ENCODE results near the gene SLC10A7. TPM values are rescaled to one million over a fixed set of nuclear protein-coding genes. Genes with fewer than 3 reads are reported as not detected.

SLC10A7 gene
- total RNA-seq, 2 donors from 2014 or later = 4.0 to 5.2 TPM

DNA sequence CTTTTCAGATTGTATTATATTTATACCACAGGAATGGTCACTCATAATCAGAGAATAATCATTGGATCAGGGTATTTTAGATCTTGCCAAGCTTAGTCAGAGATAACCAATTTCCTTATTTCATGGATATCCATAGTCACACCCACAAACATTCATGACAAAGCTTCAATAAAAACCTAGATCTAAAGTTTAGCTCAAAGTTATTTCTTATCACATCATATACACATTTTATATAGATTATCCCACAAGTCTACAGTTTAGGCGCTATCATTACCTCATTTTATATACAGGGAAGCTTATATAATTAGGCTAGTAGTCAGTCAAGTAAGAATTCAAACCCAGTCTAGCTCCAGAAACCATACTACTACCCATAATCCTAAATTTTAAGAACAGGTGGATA, 82.3 kb downstream of the SLC10A7 start:
- Histone ChIP-seq H3K27me3 (no peaks in the 10 kb centered on the region), H3K4me3 (no peak overlapping the region), H3K9me3 (no peaks in the 10 kb centered on the region), H3K4me1 (peaks cover 0 to 3% of the 10 kb centered on the region in 2 donors), H3K27ac (no peak overlapping the region), H3K36me3 (no peaks in the 10 kb centered on the region)
- DNase-seq (ENCODE audit: low spot score) = no peak
- TF ChIP-seq, protein P1, sequence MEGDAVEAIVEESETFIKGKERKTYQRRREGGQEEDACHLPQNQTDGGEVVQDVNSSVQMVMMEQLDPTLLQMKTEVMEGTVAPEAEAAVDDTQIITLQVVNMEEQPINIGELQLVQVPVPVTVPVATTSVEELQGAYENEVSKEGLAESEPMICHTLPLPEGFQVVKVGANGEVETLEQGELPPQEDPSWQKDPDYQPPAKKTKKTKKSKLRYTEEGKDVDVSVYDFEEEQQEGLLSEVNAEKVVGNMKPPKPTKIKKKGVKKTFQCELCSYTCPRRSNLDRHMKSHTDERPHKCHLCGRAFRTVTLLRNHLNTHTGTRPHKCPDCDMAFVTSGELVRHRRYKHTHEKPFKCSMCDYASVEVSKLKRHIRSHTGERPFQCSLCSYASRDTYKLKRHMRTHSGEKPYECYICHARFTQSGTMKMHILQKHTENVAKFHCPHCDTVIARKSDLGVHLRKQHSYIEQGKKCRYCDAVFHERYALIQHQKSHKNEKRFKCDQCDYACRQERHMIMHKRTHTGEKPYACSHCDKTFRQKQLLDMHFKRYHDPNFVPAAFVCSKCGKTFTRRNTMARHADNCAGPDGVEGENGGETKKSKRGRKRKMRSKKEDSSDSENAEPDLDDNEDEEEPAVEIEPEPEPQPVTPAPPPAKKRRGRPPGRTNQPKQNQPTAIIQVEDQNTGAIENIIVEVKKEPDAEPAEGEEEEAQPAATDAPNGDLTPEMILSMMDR (IDR thresholded peaks at IDR 0.05) = no peak

DNA sequence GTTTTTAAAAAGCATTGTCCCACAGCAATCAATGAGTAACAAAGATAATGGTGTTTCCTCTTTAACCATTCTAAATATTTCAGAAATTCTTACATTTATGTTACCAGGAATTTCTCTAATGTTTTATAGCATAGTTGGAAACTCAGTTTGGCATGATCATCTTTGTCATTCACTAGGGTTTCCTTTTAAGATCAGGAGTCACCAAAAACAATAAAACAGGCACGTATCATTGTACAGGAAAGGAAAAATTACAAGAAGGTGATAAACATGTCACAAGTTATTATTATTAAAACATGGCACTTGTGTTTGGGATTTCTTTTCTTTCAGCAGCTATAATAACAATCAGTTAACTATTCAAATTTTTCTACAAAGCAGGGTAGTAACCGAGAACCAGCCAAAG, 84.0 kb downstream of the SLC10A7 start:
- Histone ChIP-seq H3K36me3 (no peaks in the 10 kb centered on the region), H3K9me3 (no peaks in the 10 kb centered on the region), H3K4me1 (peaks cover 0 to 3% of the 10 kb centered on the region in 2 donors), H3K27ac (no peak overlapping the region), H3K4me3 (no peak overlapping the region), H3K27me3 (no peaks in the 10 kb centered on the region)
- TF ChIP-seq, protein P1 (IDR thresholded peaks at IDR 0.05) = no peak
- no peak for DNase-seq (ENCODE audit: low spot score)

DNA sequence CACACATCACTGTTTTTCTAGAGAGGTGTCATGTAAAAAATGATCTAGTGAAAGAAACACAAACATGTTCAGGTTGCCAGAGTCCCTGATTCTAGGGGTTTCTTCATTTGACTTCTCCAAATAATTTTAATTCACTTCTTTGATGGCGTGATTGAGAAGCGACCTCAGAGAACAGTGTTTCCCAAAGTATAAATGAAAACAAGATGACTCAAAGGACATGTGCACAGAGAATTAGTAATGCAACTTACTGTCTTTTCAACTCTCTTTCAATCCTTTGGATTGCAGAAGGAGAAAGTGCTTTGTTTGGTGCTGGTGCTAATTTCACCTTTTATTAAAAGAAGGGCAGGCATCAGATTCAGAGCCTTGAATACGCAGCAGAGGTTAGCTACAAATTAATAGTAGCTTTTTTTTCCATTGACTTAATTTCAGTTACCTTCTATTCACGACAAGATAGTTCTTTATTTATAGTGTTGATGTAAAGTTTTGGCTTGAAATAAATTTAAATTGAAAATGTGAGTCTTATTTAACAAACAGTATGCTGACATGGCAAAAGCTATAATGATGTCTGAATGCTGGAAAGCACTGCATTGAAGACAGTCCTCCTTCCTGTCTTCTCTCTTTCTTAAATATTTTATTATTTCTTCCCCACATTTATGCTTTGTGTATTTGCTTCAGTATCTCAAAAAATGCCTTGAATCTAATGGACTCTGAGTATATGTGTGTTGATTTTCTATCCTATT, 85.1 kb downstream of the SLC10A7 start:
- TF ChIP-seq, protein P1 (IDR thresholded peaks at IDR 0.05) = no peak
- H3K9me3 ChIP-seq = no peaks in the 10 kb centered on the region
- no peaks in the 10 kb centered on the region for H3K27me3 ChIP-seq
- H3K4me1 ChIP-seq = peaks cover 0 to 3% of the 10 kb centered on the region in 2 donors
- no peaks in the 10 kb centered on the region for H3K36me3 ChIP-seq
- DNase-seq (ENCODE audit: low spot score) = no peak
- H3K4me3 ChIP-seq = no peak overlapping the region
- no peak overlapping the region for H3K27ac ChIP-seq

DNA sequence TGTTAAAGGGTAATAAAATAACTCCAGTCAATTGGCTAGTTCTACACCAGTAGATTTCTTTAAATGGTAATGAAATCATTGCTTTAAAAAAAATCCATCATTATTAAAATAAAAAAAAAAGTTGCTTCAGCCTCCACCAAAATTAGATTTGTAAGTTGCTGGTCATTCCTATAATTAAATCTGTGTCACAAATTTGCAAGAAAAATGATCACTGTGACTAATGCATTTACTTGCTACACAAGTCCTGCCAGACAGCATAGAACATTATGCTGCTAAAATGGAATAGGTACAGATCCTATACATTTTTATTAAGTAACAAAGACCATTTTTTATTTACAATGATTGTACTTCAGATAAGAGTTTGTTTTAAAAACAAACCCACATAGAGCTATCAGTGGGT, 85.8 kb downstream of the SLC10A7 start:
- no peak for DNase-seq (ENCODE audit: low spot score)
- H3K27ac ChIP-seq = no peak overlapping the region
- H3K4me3 ChIP-seq = no peak overlapping the region
- TF ChIP-seq, protein P1 (IDR thresholded peaks at IDR 0.05) = no peak
- H3K36me3 ChIP-seq = no peaks in the 10 kb centered on the region
- H3K27me3 ChIP-seq = no peaks in the 10 kb centered on the region
- no peaks in the 10 kb centered on the region for H3K9me3 ChIP-seq
- peaks cover 0 to 3% of the 10 kb centered on the region in 2 donors for H3K4me1 ChIP-seq

DNA sequence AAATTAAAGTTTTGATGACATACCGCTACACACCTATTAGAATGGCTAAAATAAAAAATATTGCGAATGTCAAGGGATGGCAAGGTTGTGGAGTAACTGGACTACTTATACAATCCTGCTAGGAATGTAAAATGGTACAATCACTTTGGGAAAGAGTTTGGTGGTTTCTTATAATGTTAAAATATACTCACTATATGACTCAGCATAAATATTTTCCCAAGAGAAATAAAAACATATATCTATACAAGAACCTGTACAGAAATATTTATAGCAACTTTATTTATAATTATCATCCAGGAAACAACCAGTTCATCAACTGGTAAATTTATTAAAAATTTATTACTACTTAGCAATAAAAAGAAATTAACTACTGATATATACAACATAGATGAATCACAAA, 89.7 kb downstream of the SLC10A7 start:
- no peak for DNase-seq (ENCODE audit: low spot score)
- TF ChIP-seq, protein P1 (IDR thresholded peaks at IDR 0.05) = no peak
- Histone ChIP-seq H3K27ac (no peak overlapping the region), H3K27me3 (no peaks in the 10 kb centered on the region), H3K4me3 (no peak overlapping the region), H3K9me3 (no peaks in the 10 kb centered on the region), H3K36me3 (no peaks in the 10 kb centered on the region), H3K4me1 (no peaks in the 10 kb centered on the region)

DNA sequence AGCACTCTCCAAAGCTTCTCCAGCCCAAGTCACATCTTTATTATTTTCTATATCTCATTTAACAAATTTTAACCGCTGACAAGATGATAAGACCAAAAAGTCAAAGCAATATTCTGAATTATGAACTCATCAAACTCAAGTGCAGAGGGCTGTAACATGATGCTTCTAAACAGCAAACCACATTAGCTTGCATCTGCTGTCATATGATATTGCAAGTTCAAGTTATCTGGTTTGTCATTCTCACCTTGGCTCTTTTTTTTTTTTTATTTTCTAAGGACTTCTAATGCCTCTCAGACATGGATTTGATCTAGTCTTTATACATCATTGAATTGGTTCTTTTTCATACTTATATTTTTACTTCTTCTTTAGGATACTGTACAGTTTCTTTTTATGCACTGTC, 93.4 kb downstream of the SLC10A7 start:
- H3K27me3 ChIP-seq = no peaks in the 10 kb centered on the region
- TF ChIP-seq, protein P1 (IDR thresholded peaks at IDR 0.05) = no peak
- DNase-seq (ENCODE audit: low spot score) = no peak
- no peaks in the 10 kb centered on the region for H3K9me3 ChIP-seq
- H3K27ac ChIP-seq = no peak overlapping the region
- H3K4me3 ChIP-seq = no peak overlapping the region
- H3K4me1 ChIP-seq = no peaks in the 10 kb centered on the region
- no peaks in the 10 kb centered on the region for H3K36me3 ChIP-seq

Measured in right atrium auricular region (tissue), 2 donors.